Left ventricle myocardium inferior (tissue), 1 donor: ENCODE measurements around the gene AMPD2. TPM values are rescaled to one million over a fixed set of nuclear protein-coding genes. Genes with fewer than 3 reads are reported as not detected.
"Not testable (repeated sequence)": the region's sequence is repeated elsewhere in the genome, so short reads cannot be mapped to it uniquely, and the experiment has no call there.

ENCODE experiments used
- DNase-seq: peaks from one replicate; pipeline ENCODE4 v3.0.0-alpha.2; 2020
- H3K27ac ChIP-seq: fragments of 200-600 bp; replicated peaks from 2 replicates; pipeline ENCODE4 v1.8.0; 2021
- H3K27me3 ChIP-seq: fragments of 200-600 bp; 2 replicates; pipeline ENCODE4 v1.8.0; 2021; ENCODE audit warnings: low read depth
- H3K36me3 ChIP-seq: fragments of 200-600 bp; 2 replicates; pipeline ENCODE4 v1.8.0; 2021
- H3K4me1 ChIP-seq: fragments of 200-600 bp; 2 replicates; pipeline ENCODE4 v1.8.0; 2021
- H3K4me3 ChIP-seq: fragments of 200-600 bp; 2 replicates; pipeline ENCODE4 v1.8.0; 2021; ENCODE audit warnings: mild to moderate bottlenecking, moderate library complexity
- H3K9me3 ChIP-seq: fragments of 200-600 bp; replicated peaks from 2 replicates; pipeline ENCODE4 v1.8.0; 2021
- intact Hi-C: fragments of 100-400 bp; cut with micrococcal nuclease; formaldehyde crosslinking; loops from one replicate; pipeline ENCODE4 v1.11.0; 2022
- total RNA-seq: library from RNA; stranded (reverse); fragmentation: NEBNext Ultra II Directional; extraction: Animal tissue kit (Norgen Biotek cat#: 25700); gene quantifications from one replicate; pipeline ENCODE4 v1.2.1, GENCODE V29; 2021
- TF ChIP-seq, protein P1 (sequence below): fragments of 200-600 bp; IDR thresholded peaks from 2 replicates; pipeline ENCODE4 v1.8.0; 2021; ENCODE audit warnings: antibody characterized with exemption, mild to moderate bottlenecking, borderline replicate concordance
- donor health status: DM: no; HTN: yes; CAD: no; lungs with severe emphysema.

AMPD2 gene
- total RNA-seq, 1 donor from 2014 or later = 12.9 TPM

DNA sequence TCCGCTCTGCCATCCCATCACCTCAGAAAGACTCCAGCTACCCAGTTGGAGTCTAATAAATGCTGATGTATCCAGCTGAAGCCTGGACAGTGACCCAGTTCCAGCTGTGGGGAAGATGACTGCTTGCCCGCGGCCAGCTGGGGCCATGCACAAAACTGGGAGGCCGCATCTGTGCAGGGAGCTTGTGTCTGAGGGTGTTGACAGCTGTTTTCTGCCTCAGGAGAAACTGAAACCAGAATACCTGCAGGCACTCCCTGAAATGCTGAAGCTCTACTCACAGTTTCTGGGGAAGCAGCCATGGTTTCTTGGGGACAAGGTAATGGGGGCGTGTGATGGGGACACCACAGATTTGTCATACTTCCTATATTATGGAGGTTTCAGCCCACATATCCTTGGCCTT lies 51.4 kb downstream of the AMPD2 start:
- no peak for DNase-seq
- Histone ChIP-seq H3K4me1 (peaks cover 21% of the 10 kb centered on the region), H3K36me3 (peaks cover 11% of the 10 kb centered on the region), H3K4me3 (no peak overlapping the region), H3K27me3 (no peaks in the 10 kb centered on the region), H3K27ac (no peak overlapping the region), H3K9me3 (no peaks in the 10 kb centered on the region)
- TF ChIP-seq, protein P1, sequence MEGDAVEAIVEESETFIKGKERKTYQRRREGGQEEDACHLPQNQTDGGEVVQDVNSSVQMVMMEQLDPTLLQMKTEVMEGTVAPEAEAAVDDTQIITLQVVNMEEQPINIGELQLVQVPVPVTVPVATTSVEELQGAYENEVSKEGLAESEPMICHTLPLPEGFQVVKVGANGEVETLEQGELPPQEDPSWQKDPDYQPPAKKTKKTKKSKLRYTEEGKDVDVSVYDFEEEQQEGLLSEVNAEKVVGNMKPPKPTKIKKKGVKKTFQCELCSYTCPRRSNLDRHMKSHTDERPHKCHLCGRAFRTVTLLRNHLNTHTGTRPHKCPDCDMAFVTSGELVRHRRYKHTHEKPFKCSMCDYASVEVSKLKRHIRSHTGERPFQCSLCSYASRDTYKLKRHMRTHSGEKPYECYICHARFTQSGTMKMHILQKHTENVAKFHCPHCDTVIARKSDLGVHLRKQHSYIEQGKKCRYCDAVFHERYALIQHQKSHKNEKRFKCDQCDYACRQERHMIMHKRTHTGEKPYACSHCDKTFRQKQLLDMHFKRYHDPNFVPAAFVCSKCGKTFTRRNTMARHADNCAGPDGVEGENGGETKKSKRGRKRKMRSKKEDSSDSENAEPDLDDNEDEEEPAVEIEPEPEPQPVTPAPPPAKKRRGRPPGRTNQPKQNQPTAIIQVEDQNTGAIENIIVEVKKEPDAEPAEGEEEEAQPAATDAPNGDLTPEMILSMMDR = no peak
- intact Hi-C loops = no loop called here

DNA sequence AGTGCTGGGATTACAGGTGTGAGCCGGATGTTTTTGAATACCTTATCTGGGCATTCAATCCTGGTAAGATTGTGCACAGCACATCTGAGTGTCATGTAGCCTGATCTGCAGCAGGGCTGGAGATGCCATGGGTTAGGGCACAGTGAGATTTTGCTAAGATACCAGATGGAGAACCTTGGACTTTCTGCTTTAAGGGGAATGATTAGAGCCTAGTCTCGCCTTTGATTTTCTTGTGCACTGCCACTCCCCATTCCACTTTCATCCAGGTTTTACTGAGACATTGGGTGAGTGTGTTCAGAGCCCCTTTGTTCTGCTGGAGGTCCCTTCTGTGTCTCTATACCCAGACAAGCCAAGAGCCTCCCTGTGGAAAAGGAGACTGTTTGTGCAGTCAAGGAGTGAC lies 54.2 kb downstream of the AMPD2 start:
- H3K27ac ChIP-seq, H3K4me3 ChIP-seq, DNase-seq, H3K27me3 ChIP-seq, intact Hi-C loops, H3K9me3 ChIP-seq, H3K4me1 ChIP-seq: not testable (repeated sequence)
- H3K36me3 ChIP-seq = peaks cover 11% of the 10 kb centered on the region

DNA sequence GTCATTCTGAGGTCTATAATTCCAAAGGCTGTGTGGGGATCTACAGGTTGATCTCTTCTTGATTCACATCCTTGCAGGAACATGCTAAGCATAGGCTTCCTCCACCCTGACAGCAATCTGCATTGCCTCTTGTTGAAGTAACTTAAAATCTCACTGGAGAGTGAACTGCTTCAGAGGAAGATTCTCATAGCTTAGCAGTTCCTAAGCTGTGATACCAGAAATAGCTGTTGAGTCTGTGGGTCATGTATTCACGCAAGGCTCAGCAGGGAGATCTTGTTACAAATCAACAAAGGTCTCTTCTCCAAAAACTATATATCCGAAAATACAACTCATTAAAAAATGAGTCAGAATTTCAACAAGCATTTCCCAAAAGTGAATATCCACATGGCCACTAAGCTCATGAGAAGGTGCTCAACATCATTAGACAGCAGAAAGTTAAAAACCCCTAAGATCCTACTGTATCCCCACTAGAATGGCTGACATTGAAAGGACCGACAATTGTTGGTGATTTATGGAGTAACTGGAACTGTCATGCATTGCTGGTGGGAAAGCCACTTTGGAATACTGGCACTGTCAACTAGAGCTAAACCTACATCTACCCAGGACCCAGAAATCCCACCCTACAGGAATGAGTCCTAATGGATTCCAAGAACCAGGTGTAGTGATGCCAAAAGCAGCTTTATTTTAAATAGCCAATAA lies 57.2 kb downstream of the AMPD2 start:
- H3K4me3 ChIP-seq, H3K27me3 ChIP-seq, H3K4me1 ChIP-seq, H3K36me3 ChIP-seq, DNase-seq, intact Hi-C loops, H3K9me3 ChIP-seq, H3K27ac ChIP-seq: not testable (repeated sequence)

DNA sequence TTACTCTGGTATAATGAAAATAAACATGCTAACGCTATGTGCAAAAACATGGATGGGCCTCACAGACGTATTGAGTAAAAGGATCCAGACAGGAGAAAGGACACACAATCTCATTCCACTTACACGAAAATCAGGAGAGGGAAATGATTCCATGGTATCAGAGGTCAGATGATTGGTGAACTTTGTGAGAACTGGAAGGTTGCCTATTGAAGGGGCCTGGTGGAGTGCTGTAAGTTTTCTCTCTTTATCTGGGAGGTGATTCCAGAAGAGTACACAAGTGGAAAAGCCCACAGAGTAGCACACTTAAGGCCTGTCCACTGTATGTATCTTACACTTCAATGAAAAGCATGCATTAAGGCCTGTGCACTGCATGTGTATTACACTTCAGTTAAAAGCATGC lies 57.8 kb downstream of the AMPD2 start:
- H3K4me1 ChIP-seq = peaks cover 4% of the 10 kb centered on the region
- intact Hi-C loops = no loop called here
- no peaks in the 10 kb centered on the region for H3K27me3 ChIP-seq
- no peak for DNase-seq
- peaks cover 6% of the 10 kb centered on the region for H3K36me3 ChIP-seq
- H3K9me3 ChIP-seq = no peaks in the 10 kb centered on the region
- no peak overlapping the region for H3K27ac ChIP-seq
- H3K4me3 ChIP-seq = no peak overlapping the region
- TF ChIP-seq, protein P1 = no peak

DNA sequence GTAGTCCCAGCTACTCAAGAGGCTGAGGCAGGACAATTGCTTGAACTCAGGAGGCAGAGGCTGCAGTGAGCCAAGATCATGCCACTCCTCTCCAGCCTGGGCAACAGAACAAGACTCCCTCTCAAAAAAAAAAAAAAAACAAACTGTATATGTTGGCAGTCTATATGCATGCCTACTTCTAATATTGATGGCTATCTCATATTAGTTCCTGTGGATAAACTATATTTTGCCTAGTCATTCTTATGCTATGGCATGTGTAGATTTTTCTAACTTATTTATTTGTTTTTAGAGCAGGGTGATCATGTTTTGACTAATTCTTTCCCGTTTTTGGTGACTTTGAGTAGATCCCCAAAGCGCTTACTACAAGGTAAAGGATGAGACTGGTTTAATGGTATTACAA lies 59.0 kb downstream of the AMPD2 start:
- H3K27ac ChIP-seq, H3K4me1 ChIP-seq, intact Hi-C loops, H3K36me3 ChIP-seq, H3K9me3 ChIP-seq, H3K4me3 ChIP-seq, DNase-seq, H3K27me3 ChIP-seq: not testable (repeated sequence)

Other genes starting within 250 kb of the AMPD2 start
- gene SORT1, start 221.9 kb upstream of the AMPD2 start, total RNA-seq = 146 TPM
- 49.9 TPM for gene PSMA5, start 193.4 kb upstream of the AMPD2 start, total RNA-seq
- 25.3 TPM for gene SYPL2, start 153.3 kb upstream of the AMPD2 start, total RNA-seq
- 2.1 TPM for gene ATXN7L2, start 135.9 kb upstream of the AMPD2 start, total RNA-seq
- gene CYB561D1, start 125.7 kb upstream of the AMPD2 start, total RNA-seq = 4.6 TPM
- gene AMIGO1, start 110.1 kb upstream of the AMPD2 start, total RNA-seq = 19.4 TPM
- gene GPR61, start 80.0 kb upstream of the AMPD2 start, total RNA-seq = 0.08 TPM
- gene GNAI3, start 71.2 kb upstream of the AMPD2 start, total RNA-seq = 2.0 TPM
- gene GNAT2, start 221 bp upstream of the AMPD2 start, total RNA-seq = not detected
- 36.8 TPM for gene GSTM4, start 36.3 kb downstream of the AMPD2 start, total RNA-seq
- gene GSTM2, start 48.2 kb downstream of the AMPD2 start, total RNA-seq = 67.3 TPM
- not detected for gene GSTM1, start 68.0 kb downstream of the AMPD2 start, total RNA-seq
- gene GSTM5, start 92.4 kb downstream of the AMPD2 start, total RNA-seq = 2.4 TPM
- 93.7 TPM for gene GSTM3, start 121.2 kb downstream of the AMPD2 start, total RNA-seq
- gene EPS8L3, start 144.1 kb downstream of the AMPD2 start, total RNA-seq = 0.11 TPM